ENCODE data around the gene ICAM4.

DNA sequence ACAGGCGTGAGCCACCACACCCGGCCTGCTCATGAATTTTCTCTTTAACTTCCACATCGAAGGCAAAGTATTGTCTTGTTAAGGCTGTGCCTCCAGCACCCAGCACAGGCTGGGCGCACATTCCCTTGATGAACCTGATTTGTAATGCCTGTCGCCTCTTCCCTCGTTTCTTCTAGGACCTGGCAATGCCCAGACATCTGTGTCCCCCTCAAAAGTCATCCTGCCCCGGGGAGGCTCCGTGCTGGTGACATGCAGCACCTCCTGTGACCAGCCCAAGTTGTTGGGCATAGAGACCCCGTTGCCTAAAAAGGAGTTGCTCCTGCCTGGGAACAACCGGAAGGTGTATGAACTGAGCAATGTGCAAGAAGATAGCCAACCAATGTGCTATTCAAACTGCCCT, 12.2 kb upstream of the ICAM4 start:
- TF ChIP-seq, protein P1, sequence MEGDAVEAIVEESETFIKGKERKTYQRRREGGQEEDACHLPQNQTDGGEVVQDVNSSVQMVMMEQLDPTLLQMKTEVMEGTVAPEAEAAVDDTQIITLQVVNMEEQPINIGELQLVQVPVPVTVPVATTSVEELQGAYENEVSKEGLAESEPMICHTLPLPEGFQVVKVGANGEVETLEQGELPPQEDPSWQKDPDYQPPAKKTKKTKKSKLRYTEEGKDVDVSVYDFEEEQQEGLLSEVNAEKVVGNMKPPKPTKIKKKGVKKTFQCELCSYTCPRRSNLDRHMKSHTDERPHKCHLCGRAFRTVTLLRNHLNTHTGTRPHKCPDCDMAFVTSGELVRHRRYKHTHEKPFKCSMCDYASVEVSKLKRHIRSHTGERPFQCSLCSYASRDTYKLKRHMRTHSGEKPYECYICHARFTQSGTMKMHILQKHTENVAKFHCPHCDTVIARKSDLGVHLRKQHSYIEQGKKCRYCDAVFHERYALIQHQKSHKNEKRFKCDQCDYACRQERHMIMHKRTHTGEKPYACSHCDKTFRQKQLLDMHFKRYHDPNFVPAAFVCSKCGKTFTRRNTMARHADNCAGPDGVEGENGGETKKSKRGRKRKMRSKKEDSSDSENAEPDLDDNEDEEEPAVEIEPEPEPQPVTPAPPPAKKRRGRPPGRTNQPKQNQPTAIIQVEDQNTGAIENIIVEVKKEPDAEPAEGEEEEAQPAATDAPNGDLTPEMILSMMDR (IDR thresholded peaks at IDR 0.05): no peak
- no peak for TF ChIP-seq POLR2A (IDR thresholded peaks at IDR 0.05)

All from Peyer's patch (tissue), 4 donors.